ENCODE measurements around the gene CD24.

DNA sequence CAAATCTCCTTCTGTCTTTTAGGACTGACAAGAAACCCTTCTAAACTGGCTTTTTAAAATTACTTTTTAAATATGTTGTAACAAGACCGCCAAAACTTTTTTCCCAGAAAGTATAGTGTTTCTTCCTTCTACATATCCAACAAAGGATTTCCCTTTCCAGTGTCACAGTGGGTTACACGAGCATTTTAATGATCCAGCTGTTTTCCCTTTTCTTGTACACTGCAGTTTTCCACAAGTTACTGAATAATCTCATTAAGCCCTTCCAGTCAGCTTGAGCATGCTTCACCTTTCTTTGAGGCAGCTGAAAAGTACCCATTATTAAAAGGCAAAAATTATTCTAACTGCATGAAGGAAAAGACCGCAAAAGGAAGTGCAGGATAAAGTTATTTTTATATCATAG lies 48.6 kb downstream of the CD24 start:
- no peak for TF ChIP-seq GATA1 (IDR thresholded peaks at IDR 0.05; ENCODE audit: low read depth, low read length)
- TF ChIP-seq POLR2A (IDR thresholded peaks at IDR 0.05; ENCODE audit: low read length) = no peak
